Lower leg skin (tissue), 4 donors: ENCODE results near the gene ITGA6. TPM values are rescaled to one million over a fixed set of nuclear protein-coding genes. Genes with fewer than 3 reads are reported as not detected.

Experiments used
- DNase-seq, 2 donors: peaks; one replicate each; pipeline ENCODE4 v3.0.0-alpha.2; 2019; ENCODE audit warnings: low spot score in 2 of 2
- H3K4me3 ChIP-seq: fragments of 200-600 bp; sonication (generic); 2 replicates; pipeline ENCODE4 v1.5.1; 2017; ENCODE audit warnings: mild to moderate bottlenecking, low read depth; ENCODE audit not compliant: poor library complexity, severe bottlenecking
- POLR2A ChIP-seq, 2 donors: fragments of 450-650 bp; IDR thresholded peaks; one replicate each; pipeline ENCODE4 v1.6.1; 2016 to 2017; ENCODE audit warnings: antibody characterized with exemption in 2 of 2, mild to moderate bottlenecking in 1 of 2, moderate library complexity in 1 of 2
- WGBS, 2 donors: methylation state at CpG; one replicate each; pipeline ENCODE4 v1.1.5; 2018; 5-methylcytosine and 5-hydroxymethylcytosine counted together
- intact Hi-C: fragments of 100-400 bp; cut with DNase I; formaldehyde crosslinking; loops from one replicate; pipeline ENCODE4 v1.15.0; 2023; ENCODE audit warnings: low total_unique reads
- total RNA-seq, 4 donors: library from RNA; depleted of rRNA; stranded (reverse); fragments of >200 nt; gene quantifications; one replicate each; pipeline ENCODE4 v1.1.0, GENCODE V29; 2016
- TF ChIP-seq, protein P1 (sequence below), 3 donors: fragments of 450-650 bp; IDR thresholded peaks; one replicate each; pipeline ENCODE4 v1.5.1; 2016; ENCODE audit warnings: antibody characterized with exemption in 3 of 3, mild to moderate bottlenecking in 3 of 3, moderate library complexity in 2 of 3

The ITGA6 gene
- total RNA-seq, 4 donors from 2014 or later: 93.3 to 153 (median 128) TPM

DNA sequence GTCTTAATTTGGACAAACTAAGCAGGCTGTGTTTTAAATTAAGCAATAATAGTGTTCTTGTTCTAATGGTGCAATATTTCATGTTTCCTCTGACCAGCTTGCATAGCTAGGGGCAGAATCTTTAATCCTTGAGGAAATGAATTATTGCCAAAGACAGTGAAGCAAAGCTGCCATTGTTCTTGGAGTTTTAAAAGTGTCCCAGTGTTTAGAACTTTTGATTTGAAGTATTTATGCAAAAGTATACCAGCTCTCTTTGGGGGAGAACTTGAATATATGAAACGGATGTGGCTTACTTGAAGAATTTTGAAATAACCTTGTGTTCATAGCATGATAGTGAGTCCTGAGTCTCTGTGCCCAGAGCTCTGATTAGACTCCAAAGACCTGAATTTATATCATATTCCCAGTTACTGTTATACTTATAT is 33.4 kb downstream of the ITGA6 start:
- intact Hi-C loops: no loop called here
- DNase-seq: no peak
- TF ChIP-seq POLR2A (IDR thresholded peaks at IDR 0.05): no peak
- TF ChIP-seq, protein P1, sequence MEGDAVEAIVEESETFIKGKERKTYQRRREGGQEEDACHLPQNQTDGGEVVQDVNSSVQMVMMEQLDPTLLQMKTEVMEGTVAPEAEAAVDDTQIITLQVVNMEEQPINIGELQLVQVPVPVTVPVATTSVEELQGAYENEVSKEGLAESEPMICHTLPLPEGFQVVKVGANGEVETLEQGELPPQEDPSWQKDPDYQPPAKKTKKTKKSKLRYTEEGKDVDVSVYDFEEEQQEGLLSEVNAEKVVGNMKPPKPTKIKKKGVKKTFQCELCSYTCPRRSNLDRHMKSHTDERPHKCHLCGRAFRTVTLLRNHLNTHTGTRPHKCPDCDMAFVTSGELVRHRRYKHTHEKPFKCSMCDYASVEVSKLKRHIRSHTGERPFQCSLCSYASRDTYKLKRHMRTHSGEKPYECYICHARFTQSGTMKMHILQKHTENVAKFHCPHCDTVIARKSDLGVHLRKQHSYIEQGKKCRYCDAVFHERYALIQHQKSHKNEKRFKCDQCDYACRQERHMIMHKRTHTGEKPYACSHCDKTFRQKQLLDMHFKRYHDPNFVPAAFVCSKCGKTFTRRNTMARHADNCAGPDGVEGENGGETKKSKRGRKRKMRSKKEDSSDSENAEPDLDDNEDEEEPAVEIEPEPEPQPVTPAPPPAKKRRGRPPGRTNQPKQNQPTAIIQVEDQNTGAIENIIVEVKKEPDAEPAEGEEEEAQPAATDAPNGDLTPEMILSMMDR (IDR thresholded peaks at IDR 0.05): no peak
- H3K4me3 ChIP-seq: no peak overlapping the region
- WGBS, 2 donors: 52 to 94% methylated on average over 1 of the region's 1 CpG

DNA sequence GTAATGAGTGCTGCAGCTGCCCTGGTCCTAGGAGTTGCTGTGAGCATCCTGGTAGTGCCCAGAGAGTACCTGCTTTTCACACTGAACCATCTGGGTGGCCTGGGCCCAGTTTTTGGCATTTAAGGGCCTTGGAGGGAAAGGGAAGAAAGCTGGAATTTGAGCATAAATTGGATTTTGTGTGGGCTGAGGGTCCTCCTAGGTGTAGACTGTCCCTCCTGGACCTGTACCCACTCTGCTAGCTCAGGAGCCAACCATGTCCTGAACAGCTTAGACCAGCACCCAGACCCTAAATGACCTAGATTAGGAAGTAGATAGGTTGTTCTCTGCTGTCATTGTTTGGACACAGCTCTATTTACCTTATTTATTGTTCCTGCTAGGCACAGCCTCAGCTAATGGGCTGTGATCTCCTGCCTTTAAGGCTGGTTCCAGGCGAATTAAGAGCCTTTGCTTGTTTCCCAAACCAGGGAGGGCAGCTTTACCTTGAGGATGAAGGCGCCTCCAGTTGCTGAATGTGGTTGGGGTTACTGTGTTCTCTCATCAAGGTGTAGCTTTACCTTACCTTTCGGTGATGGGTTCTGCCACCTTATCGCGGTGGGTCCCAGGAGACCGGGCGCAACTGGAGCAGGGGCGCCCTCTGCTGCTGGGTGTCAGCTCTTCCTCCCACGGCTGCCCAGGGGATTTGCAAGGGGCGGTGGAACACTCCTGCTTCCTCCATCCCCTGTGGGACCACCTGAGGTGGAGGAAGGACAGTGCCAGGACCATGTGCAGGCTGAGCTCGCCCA is 34.4 kb downstream of the ITGA6 start:
- TF ChIP-seq, protein P1 (IDR thresholded peaks at IDR 0.05): no peak
- TF ChIP-seq POLR2A (IDR thresholded peaks at IDR 0.05): no peak
- DNase-seq: peak in 1 of 2 donors; percentile 90
- intact Hi-C loops: loop anchor here (2.0 kb wide), 1 partner anchor 289 kb away; no protein-coding TSS in a partner anchor
- H3K4me3 ChIP-seq: no peak overlapping the region
- WGBS, 2 donors: 15 to 34% methylated on average over 11 of the region's 11 CpGs

DNA sequence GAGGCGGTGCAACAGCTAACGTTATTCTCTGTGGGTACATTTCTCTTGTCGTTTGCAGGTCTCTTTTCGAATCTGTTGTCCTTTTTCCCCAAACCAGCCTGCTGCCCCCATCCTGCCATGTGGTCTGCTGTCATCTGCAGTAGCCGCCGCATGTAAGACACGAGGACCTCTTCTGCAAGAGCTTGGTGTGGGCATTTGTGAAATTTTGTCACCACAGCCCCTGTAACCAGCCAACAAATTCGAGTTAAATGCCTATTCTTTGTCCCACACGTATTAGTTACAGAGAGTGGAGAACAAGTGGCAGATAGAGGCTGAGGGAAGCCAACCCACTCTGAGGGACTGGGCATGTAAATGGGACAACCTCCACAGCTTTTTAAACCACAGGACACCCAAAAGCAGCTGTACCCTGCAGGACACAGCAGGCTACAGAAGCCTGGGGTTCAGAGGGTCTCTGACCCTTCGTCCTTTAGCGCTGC is 35.0 kb downstream of the ITGA6 start:
- 51 to 53% methylated on average over 11 of the region's 11 CpGs for WGBS, 2 donors
- H3K4me3 ChIP-seq: no peak overlapping the region
- intact Hi-C loops: loop anchor here (2.0 kb wide), 1 partner anchor 290 kb away; no protein-coding TSS in a partner anchor
- DNase-seq: no peak
- TF ChIP-seq, protein P1 (IDR thresholded peaks at IDR 0.05): no peak
- no peak for TF ChIP-seq POLR2A (IDR thresholded peaks at IDR 0.05)

DNA sequence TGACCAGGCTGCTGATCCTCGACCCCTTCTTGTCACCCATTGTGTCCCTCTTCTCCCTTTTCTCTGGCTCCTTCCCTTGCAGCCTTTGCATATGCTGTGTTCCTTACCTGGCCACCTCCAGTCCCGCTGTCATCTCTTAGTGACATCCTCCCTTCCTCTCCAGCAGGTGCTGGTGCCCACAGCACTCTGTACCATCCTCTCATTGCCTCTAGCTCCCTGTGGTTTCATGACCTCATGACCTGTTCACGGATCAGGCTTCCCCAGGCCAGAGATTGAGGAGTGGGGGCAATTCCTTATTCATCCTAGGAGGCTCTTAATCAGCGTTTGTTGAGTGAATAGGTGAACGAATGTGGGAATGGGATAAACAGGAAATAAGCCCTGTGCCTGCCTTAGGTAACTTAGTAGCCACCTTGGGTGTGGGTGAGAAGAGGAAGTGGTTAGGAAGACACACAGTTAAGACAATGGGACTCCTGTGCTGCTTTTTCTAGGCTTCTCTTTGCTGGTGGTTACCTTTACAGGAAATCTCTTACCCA is 35.5 kb downstream of the ITGA6 start:
- H3K4me3 ChIP-seq: no peak overlapping the region
- WGBS, 2 donors: 56 to 57% methylated on average over 5 of the region's 5 CpGs
- DNase-seq: no peak
- TF ChIP-seq, protein P1 (IDR thresholded peaks at IDR 0.05): no peak
- no peak for TF ChIP-seq POLR2A (IDR thresholded peaks at IDR 0.05)
- intact Hi-C loops: loop anchor here (2.0 kb wide), 1 partner anchor 290 kb away; no protein-coding TSS in a partner anchor

DNA sequence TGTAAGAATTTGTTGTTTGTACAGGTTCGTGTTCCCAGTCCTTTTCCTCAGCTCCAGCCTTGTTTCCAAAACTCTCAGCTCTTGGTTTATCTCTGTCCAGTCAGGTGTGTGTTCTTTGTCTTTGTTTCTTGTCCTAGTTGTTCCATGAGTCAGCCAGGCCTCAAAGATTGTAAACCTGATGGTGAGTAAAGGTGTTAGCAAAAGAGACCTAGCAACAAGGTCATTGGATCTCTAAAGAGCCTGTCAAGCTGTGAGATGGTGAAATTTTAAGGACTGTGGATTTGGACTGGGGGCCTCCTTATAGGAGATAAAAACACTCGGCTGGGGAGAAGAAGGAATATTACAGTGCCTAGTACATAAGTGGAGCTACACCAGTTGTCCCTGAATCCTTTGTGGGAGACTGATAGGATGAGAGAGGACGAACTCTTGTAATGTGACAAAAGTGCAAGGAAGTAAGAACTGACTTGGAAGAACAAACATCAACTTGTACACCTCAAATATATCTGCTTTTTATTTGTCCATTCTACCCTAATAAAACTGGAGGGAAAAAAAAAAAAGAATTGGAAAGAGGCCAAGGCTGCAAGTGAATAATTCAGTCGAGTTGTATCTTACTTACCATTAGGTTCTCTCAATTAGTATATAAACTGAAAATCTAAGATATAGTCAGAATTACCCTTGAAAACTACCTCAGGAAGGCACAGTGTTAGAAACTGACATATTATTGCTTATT is 37.2 kb downstream of the ITGA6 start:
- no peak overlapping the region for H3K4me3 ChIP-seq
- TF ChIP-seq POLR2A (IDR thresholded peaks at IDR 0.05): no peak
- TF ChIP-seq, protein P1 (IDR thresholded peaks at IDR 0.05): no peak
- intact Hi-C loops: no loop called here
- WGBS, 2 donors: 66 to 71% methylated on average over 4 of the region's 4 CpGs
- DNase-seq: no peak
